Activated naive CD8-positive, alpha-beta T cell treated with anti-CD3 and anti-CD28 coated beads, Interleukin-2, amount 50 U/mL, for 16 hours (primary cell): ENCODE measurements around the gene DAPK1.
"Not testable (repeated sequence)": the region's sequence is repeated elsewhere in the genome, so short reads cannot be mapped to it uniquely, and the experiment has no call there.

Experiments used
- DNase-seq: peaks from one replicate; pipeline ENCODE4 v3.0.0-alpha.2; 2020; ENCODE audit warnings: low read depth, low spot score

DAPK1 gene

GRCh38 chr9:87733273-87734052, 235.8 kb downstream of the DAPK1 start:
- no peak for DNase-seq

- no peak for DNase-seq
Observed at GRCh38 chr9:87734106-87734505, 236.4 kb downstream of the DAPK1 start.

- no peak for DNase-seq
Observed at GRCh38 chr9:87739546-87739945, 241.9 kb downstream of the DAPK1 start.

- DNase-seq, result no peak
Observed at GRCh38 chr9:87740209-87740608, 242.5 kb downstream of the DAPK1 start.

- DNase-seq, result no peak
Observed at GRCh38 chr9:87741326-87741725, 243.7 kb downstream of the DAPK1 start.

- no peak for DNase-seq
Observed at GRCh38 chr9:87741891-87742290, 244.2 kb downstream of the DAPK1 start.

- DNase-seq, result no peak
Observed at GRCh38 chr9:87742813-87743428, 245.3 kb downstream of the DAPK1 start.

- DNase-seq, result not testable (repeated sequence)
Observed at GRCh38 chr9:87744247-87744646, 246.6 kb downstream of the DAPK1 start.

GRCh38 chr9:87746186-87746585, 248.5 kb downstream of the DAPK1 start:
- DNase-seq, result no peak

- DNase-seq, result no peak
Observed at GRCh38 chr9:87748881-87749280, 251.2 kb downstream of the DAPK1 start.

GRCh38 chr9:87749335-87750035, 251.8 kb downstream of the DAPK1 start:
- DNase-seq, result no peak

GRCh38 chr9:87750726-87751125, 253.1 kb downstream of the DAPK1 start:
- DNase-seq, result no peak

- no peak for DNase-seq
Observed at GRCh38 chr9:87751423-87751822, 253.8 kb downstream of the DAPK1 start.

GRCh38 chr9:87751868-87752267, 254.2 kb downstream of the DAPK1 start:
- DNase-seq, result no peak

- no peak for DNase-seq
Observed at GRCh38 chr9:87753313-87753712, 255.6 kb downstream of the DAPK1 start.
